SK-N-SH (cell line): ENCODE measurements around the gene NOA1. TPM values are rescaled to one million over a fixed set of nuclear protein-coding genes. Genes with fewer than 3 reads are reported as not detected.

Experiments
- CTCF ChIA-PET: fragments of 300-600, 350-600 bp; formaldehyde crosslinking; extraction: SDS; loops from one replicate; lab custom pipeline; 2021; lab: Yijun Ruan, JAX
- POLR2A ChIA-PET: fragments of 350-600 bp; sonication (Branson Sonifier 250); formaldehyde crosslinking; extraction: SDS; loops from one replicate; lab custom pipeline; 2020; ENCODE audit warnings: antibody characterized with exemption, inconsistent platforms; lab: Yijun Ruan, JAX
- DNase-seq: peaks from one replicate; pipeline ENCODE4 v3.0.0; 2012
- H2AFZ ChIP-seq: fragments of 200-600 bp; sonication (generic); 2 replicates; pipeline ENCODE4 v1.8.1; 2016; ENCODE audit warnings: antibody characterized with exemption, mild to moderate bottlenecking, low read depth
- H3F3A ChIP-seq: fragments of 200-600 bp; sonication (generic); replicated peaks from 2 replicates; pipeline ENCODE3; 2016; ENCODE audit warnings: antibody characterized with exemption, mild to moderate bottlenecking; ENCODE audit not compliant: insufficient read depth
- H3K27ac ChIP-seq, 2 experiments: fragments of 200-500 bp in 1 of 2; fragments of 200-600 bp in 1 of 2; sonication (Bioruptor generic) in 1 of 2; sonication (generic), shearing (Covaris generic) in 1 of 2; 2 replicates each; pipeline versions ENCODE4 v1.5.1 to v1.6.1; 2014 to 2016; ENCODE audit warnings: low read depth in 2 of 2, inconsistent platforms in 1 of 2, low read length in 1 of 2, mild to moderate bottlenecking in 1 of 2, mixed read lengths in 1 of 2
- H3K27me3 ChIP-seq: fragments of 200-600 bp; sonication (generic), shearing (Covaris generic); 2 replicates; pipeline ENCODE4 v1.6.1; 2016; ENCODE audit warnings: mixed run types; ENCODE audit not compliant: insufficient read depth
- H3K36me3 ChIP-seq, 2 experiments: fragments of 200-500 bp in 1 of 2; fragments of 200-600 bp in 1 of 2; sonication (Bioruptor generic) in 1 of 2; sonication (generic) in 1 of 2; replicated peaks in 1 of 2; 2 replicates each; pipeline versions ENCODE3 to v1.5.1; 2014 to 2016; ENCODE audit warnings: low read length in 1 of 2, mild to moderate bottlenecking in 1 of 2; ENCODE audit not compliant: insufficient read depth in 2 of 2, control insufficient read depth in 1 of 2
- H3K4me1 ChIP-seq, 2 experiments: fragments of 200-500 bp in 1 of 2; fragments of 200-600 bp in 1 of 2; sonication (Bioruptor generic) in 1 of 2; sonication (generic), shearing (Covaris generic) in 1 of 2; 2 replicates each; pipeline versions ENCODE4 v1.5.1 to v1.6.1; 2014 to 2016; ENCODE audit warnings: low read depth in 1 of 2, low read length in 1 of 2, mixed run types in 1 of 2; ENCODE audit not compliant: insufficient read depth in 2 of 2, control insufficient read depth in 1 of 2
- H3K4me2 ChIP-seq: fragments of 200-600 bp; sonication (generic), shearing (Covaris generic); 2 replicates; pipeline ENCODE4 v1.6.1; 2017; ENCODE audit warnings: mixed run types
- H3K4me3 ChIP-seq, 2 experiments: fragments of 200-500 bp in 1 of 2; fragments of 200-600 bp in 1 of 2; sonication (Bioruptor generic) in 1 of 2; sonication (generic), shearing (Covaris generic) in 1 of 2; 2 replicates each; pipeline versions ENCODE4 v1.5.1 to v1.8.1; 2014 to 2016; ENCODE audit warnings: low read depth in 2 of 2, inconsistent platforms in 1 of 2, low read length in 1 of 2, mild to moderate bottlenecking in 1 of 2, mixed read lengths in 1 of 2, moderate library complexity in 1 of 2
- H3K79me2 ChIP-seq: fragments of 200-600 bp; sonication (generic); 2 replicates; pipeline ENCODE4 v1.8.1; 2017; ENCODE audit warnings: mild to moderate bottlenecking; ENCODE audit not compliant: insufficient read depth
- H3K9ac ChIP-seq: fragments of 200-600 bp; sonication (generic); 2 replicates; pipeline ENCODE4 v1.6.1; 2017; ENCODE audit warnings: mixed run types
- H3K9me2 ChIP-seq: fragments of 200-600 bp; sonication (generic); 2 replicates; pipeline ENCODE4 v1.6.1; 2017; ENCODE audit warnings: mixed run types
- H3K9me3 ChIP-seq: fragments of 200-600 bp; sonication (generic); 2 replicates; pipeline ENCODE4 v1.6.1; 2017; ENCODE audit warnings: mixed run types, mild to moderate bottlenecking, moderate library complexity
- H4K20me1 ChIP-seq: fragments of 200-600 bp; sonication (generic); 2 replicates; pipeline ENCODE4 v1.6.1; 2017; ENCODE audit warnings: mild to moderate bottlenecking, mixed run types; ENCODE audit not compliant: insufficient read depth
- CHD2 ChIP-seq: fragments of 150-350 bp; IDR thresholded peaks from 2 replicates; pipeline ENCODE4 v1.6.1; 2018; ENCODE audit warnings: low read length; ENCODE audit not compliant: partially characterized antibody
- ELF1 ChIP-seq: IDR thresholded peaks from 2 replicates; pipeline ENCODE4 v1.4.0; 2012
- GABPA ChIP-seq: IDR thresholded peaks from 2 replicates; pipeline ENCODE4 v1.4.0; 2012; ENCODE audit warnings: low read depth, mild to moderate bottlenecking
- IRF3 ChIP-seq: fragments of 150-350 bp; IDR thresholded peaks from 2 replicates; pipeline ENCODE4 v1.6.1; 2016; ENCODE audit warnings: mild to moderate bottlenecking, low read depth, low read length
- MXI1 ChIP-seq: IDR thresholded peaks from 2 replicates; pipeline ENCODE4 v1.6.1; 2012; ENCODE audit warnings: mild to moderate bottlenecking, low read depth, low read length, improper control_type of control experiment
- RFX5 ChIP-seq: IDR thresholded peaks from 2 replicates; pipeline ENCODE4 v1.6.1; 2012; ENCODE audit warnings: mild to moderate bottlenecking, improper control_type of control experiment, low read length
- RXRA ChIP-seq: IDR thresholded peaks from 2 replicates; pipeline ENCODE4 v1.4.0; 2012; ENCODE audit warnings: low read depth, mild to moderate bottlenecking, borderline replicate concordance
- SMC3 ChIP-seq: IDR thresholded peaks from 2 replicates; pipeline ENCODE4 v1.6.1; 2012; ENCODE audit warnings: low read depth, low read length, improper control_type of control experiment
- TAF1 ChIP-seq: IDR thresholded peaks from 2 replicates; pipeline ENCODE4 v1.6.1; 2012; ENCODE audit warnings: low read depth, mild to moderate bottlenecking, low read length, moderate library complexity, borderline replicate concordance
- TCF12 ChIP-seq: IDR thresholded peaks from 2 replicates; pipeline ENCODE4 v1.4.0; 2012
- TEAD4 ChIP-seq: IDR thresholded peaks from 2 replicates; pipeline ENCODE4 v1.4.0; 2012; ENCODE audit warnings: mild to moderate bottlenecking, borderline replicate concordance; ENCODE audit not compliant: insufficient read depth
- USF1 ChIP-seq: IDR thresholded peaks from 2 replicates; pipeline ENCODE4 v1.4.0; 2012; ENCODE audit warnings: low read depth, borderline replicate concordance
- USF2 ChIP-seq: fragments of 150-350 bp; IDR thresholded peaks from 2 replicates; pipeline ENCODE4 v1.6.1; 2017; ENCODE audit warnings: antibody characterized with exemption, low read length, low read depth, borderline replicate concordance
- YY1 ChIP-seq: IDR thresholded peaks from 2 replicates; pipeline ENCODE4 v1.4.0; 2012; ENCODE audit warnings: low read depth, mild to moderate bottlenecking
- WGBS: methylation state at CpG from one replicate; pipeline ENCODE4 v1.1.6; 2017; ENCODE audit warnings: low lambda C conversion rate; 5-methylcytosine and 5-hydroxymethylcytosine counted together
- polyA plus RNA-seq, 3 experiments: library from polyadenylated mRNA; depleted of rRNA; stranded (reverse); fragments of >200 nt; gene quantifications; 2 replicates each; pipeline ENCODE4 v1.2.3, GENCODE V29; 2012
- TF ChIP-seq, protein P1 (sequence below): IDR thresholded peaks from 2 replicates; pipeline ENCODE4; 2012

The NOA1 gene
- polyA plus RNA-seq, 1 of the 3 experiments (the other 2 are of a cell fraction), result 11.8 TPM

GRCh38 chr4:56953680-56954520, 23.5 kb downstream of the NOA1 start:
- H3K9me3 ChIP-seq, result no peaks in the 10 kb centered on the region
- no peak overlapping the region for H3K9ac ChIP-seq
- no peaks in the 10 kb centered on the region for H3K9me2 ChIP-seq
- H3K4me2 ChIP-seq, result no peak overlapping the region
- no peaks in the 10 kb centered on the region for H4K20me1 ChIP-seq
- DNase-seq, result no peak
- TF ChIP-seq ELF1, result no peak
- TF ChIP-seq USF2, result no peak
- TF ChIP-seq, protein P1, sequence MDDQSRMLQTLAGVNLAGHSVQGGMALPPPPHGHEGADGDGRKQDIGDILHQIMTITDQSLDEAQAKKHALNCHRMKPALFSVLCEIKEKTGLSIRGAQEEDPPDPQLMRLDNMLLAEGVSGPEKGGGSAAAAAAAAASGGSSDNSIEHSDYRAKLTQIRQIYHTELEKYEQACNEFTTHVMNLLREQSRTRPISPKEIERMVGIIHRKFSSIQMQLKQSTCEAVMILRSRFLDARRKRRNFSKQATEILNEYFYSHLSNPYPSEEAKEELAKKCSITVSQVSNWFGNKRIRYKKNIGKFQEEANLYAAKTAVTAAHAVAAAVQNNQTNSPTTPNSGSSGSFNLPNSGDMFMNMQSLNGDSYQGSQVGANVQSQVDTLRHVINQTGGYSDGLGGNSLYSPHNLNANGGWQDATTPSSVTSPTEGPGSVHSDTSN, result no peak
- TF ChIP-seq TEAD4, result no peak
- TF ChIP-seq IRF3, result no peak
- TF ChIP-seq YY1, result no peak
- TF ChIP-seq GABPA, result no peak
- no peak for TF ChIP-seq RXRA
- TF ChIP-seq CHD2, result no peak
- TF ChIP-seq TCF12, result no peak
- no peak overlapping the region for H3K27ac ChIP-seq
- H3K36me3 ChIP-seq, result no peaks in the 10 kb centered on the region
- H3K4me1 ChIP-seq, result no peaks in the 10 kb centered on the region
- 76% methylated on average over 9 of the region's 9 CpGs for WGBS
- H3K27me3 ChIP-seq, result no peaks in the 10 kb centered on the region
- H3F3A ChIP-seq, result peaks cover 3% of the 10 kb centered on the region
- no peaks in the 10 kb centered on the region for H3K79me2 ChIP-seq
- ChIA-PET CTCF (interaction anchor here (0.8 kb wide), 1 partner anchor 118 kb away, joined by 3 read pairs; no protein-coding TSS in a partner anchor), POLR2A (no interaction called here)
- H3K4me3 ChIP-seq, result no peak overlapping the region
- no peak overlapping the region for H2AFZ ChIP-seq

DNA sequence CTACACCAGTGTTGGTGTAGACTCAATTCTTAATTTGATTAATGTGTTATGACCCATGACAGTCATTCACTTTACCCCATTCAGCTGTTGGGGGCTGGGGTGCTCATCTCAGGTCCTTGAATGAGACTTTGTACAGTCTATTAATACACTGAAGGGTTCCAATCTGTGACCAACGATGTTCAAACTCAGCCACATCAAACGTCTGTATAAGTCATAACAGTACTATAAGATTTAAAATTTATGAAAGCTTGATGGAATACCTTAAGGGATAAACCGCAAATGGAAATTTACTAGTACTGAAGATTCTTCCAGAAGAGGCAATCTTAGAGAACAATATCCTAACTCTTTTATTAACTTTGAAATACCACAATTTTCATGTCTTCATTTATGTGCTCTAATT, 36.0 kb downstream of the NOA1 start:
- H4K20me1 ChIP-seq, result no peaks in the 10 kb centered on the region
- no peaks in the 10 kb centered on the region for H3K27me3 ChIP-seq
- H3F3A ChIP-seq, result peaks cover 3% of the 10 kb centered on the region
- H3K9ac ChIP-seq, result no peak overlapping the region
- H3K27ac ChIP-seq, result no peak overlapping the region
- WGBS, result 88% methylated on average over 3 of the region's 3 CpGs
- TF ChIP-seq MXI1, result no peak
- no peak for TF ChIP-seq SMC3
- no peak for TF ChIP-seq USF1
- no peak for TF ChIP-seq RFX5
- TF ChIP-seq RXRA, result no peak
- no peak for TF ChIP-seq TAF1
- TF ChIP-seq, protein P1, result no peak
- H3K9me3 ChIP-seq, result no peaks in the 10 kb centered on the region
- H3K4me1 ChIP-seq, result no peaks in the 10 kb centered on the region
- peaks cover 10% of the 10 kb centered on the region for H3K79me2 ChIP-seq
- DNase-seq, result no peak
- H3K36me3 ChIP-seq, result peaks cover 0 to 32% of the 10 kb centered on the region in 2 experiments
- no peak overlapping the region for H3K4me3 ChIP-seq
- ChIA-PET CTCF (no interaction called here), POLR2A (no interaction called here)
- H2AFZ ChIP-seq, result no peak overlapping the region
- no peaks in the 10 kb centered on the region for H3K9me2 ChIP-seq
- no peak overlapping the region for H3K4me2 ChIP-seq
